Neural cell (in vitro differentiated cells): ENCODE data around the gene CNTNAP2. TPM values are rescaled to one million over a fixed set of nuclear protein-coding genes. Genes with fewer than 3 reads are reported as not detected.

ENCODE experiments used
- H2AFZ ChIP-seq: fragments of 200-600, 300-800 bp; sonication (generic), shearing (Covaris generic); 2 replicates; pipeline ENCODE4 v1.6.0; 2014; ENCODE audit warnings: low read depth, mild to moderate bottlenecking, antibody characterized with exemption, low read length, moderate library complexity
- H3F3A ChIP-seq: fragments of 200-600 bp; shearing (Covaris generic); 2 replicates; pipeline ENCODE4 v1.6.1; 2016; ENCODE audit warnings: mild to moderate bottlenecking, moderate library complexity, mixed read lengths, antibody characterized with exemption, low read length; ENCODE audit not compliant: insufficient read depth, poor library complexity, severe bottlenecking
- H3K27ac ChIP-seq: fragments of 200-600, 300-800 bp; sonication (generic), shearing (Covaris generic); 2 replicates; pipeline ENCODE4 v1.5.1; 2014; ENCODE audit warnings: mild to moderate bottlenecking, low read length, moderate library complexity
- H3K27me3 ChIP-seq: fragments of 300-800, 200-600 bp; sonication (generic), shearing (Covaris generic); 2 replicates; pipeline ENCODE4 v1.6.0; 2014; ENCODE audit warnings: mild to moderate bottlenecking, low read depth, low read length, moderate library complexity; ENCODE audit not compliant: insufficient read depth
- H3K36me3 ChIP-seq: fragments of 300-800, 200-600 bp; sonication (generic), shearing (Covaris generic); 2 replicates; pipeline ENCODE4 v1.5.1; 2014; ENCODE audit warnings: mild to moderate bottlenecking, antibody characterized with exemption, low read length, moderate library complexity; ENCODE audit not compliant: insufficient read depth
- H3K4me2 ChIP-seq: fragments of 300-800, 200-600 bp; sonication (generic), shearing (Covaris generic); 2 replicates; pipeline ENCODE4 v1.6.0; 2014; ENCODE audit warnings: mild to moderate bottlenecking, low read length
- H3K4me3 ChIP-seq: fragments of 300-800, 200-600 bp; sonication (generic), shearing (Covaris generic); 2 replicates; pipeline ENCODE4 v1.5.1; 2014; ENCODE audit warnings: mild to moderate bottlenecking, low read length, moderate library complexity
- H3K79me2 ChIP-seq: fragments of 200-600 bp; shearing (Covaris generic); replicated peaks from 2 replicates; pipeline ENCODE4 v1.6.0; 2014; ENCODE audit warnings: mild to moderate bottlenecking, low read length, moderate library complexity; ENCODE audit not compliant: insufficient read depth
- H3K9ac ChIP-seq: fragments of 300-800, 200-600 bp; sonication (generic), shearing (Covaris generic); 2 replicates; pipeline ENCODE4 v1.6.1; 2016; ENCODE audit warnings: mild to moderate bottlenecking, low read length, mixed read lengths
- H3K9me2 ChIP-seq: fragments of 200-600 bp; shearing (Covaris generic); 2 replicates; pipeline ENCODE4 v1.6.1; 2016; ENCODE audit warnings: mild to moderate bottlenecking, low read length, mixed read lengths; ENCODE audit not compliant: insufficient read depth
- H3K9me3 ChIP-seq: fragments of 200-600, 300-800 bp; sonication (generic), shearing (Covaris generic); 2 replicates; pipeline ENCODE4 v1.6.1; 2016; ENCODE audit warnings: mild to moderate bottlenecking, mixed run types, low read length, moderate library complexity, mixed read lengths
- H4K20me1 ChIP-seq: fragments of 200-600 bp; shearing (Covaris generic); 2 replicates; pipeline ENCODE4 v1.6.1; 2016; ENCODE audit warnings: mild to moderate bottlenecking, mixed run types; ENCODE audit not compliant: insufficient read depth
- CTCF ChIP-seq: fragments of 450-650 bp; IDR thresholded peaks from 2 replicates; pipeline ENCODE4 v1.5.1; 2014; ENCODE audit warnings: antibody characterized with exemption, mild to moderate bottlenecking, moderate library complexity; ENCODE audit not compliant: poor library complexity, severe bottlenecking
- EP300 ChIP-seq: fragments of 450-650 bp; conservative IDR thresholded peaks from 2 replicates; pipeline ENCODE4 v1.6.1; 2014; ENCODE audit warnings: antibody characterized with exemption, mild to moderate bottlenecking, moderate library complexity; ENCODE audit not compliant: poor library complexity, severe bottlenecking
- EZH2 ChIP-seq: fragments of 200-600, 300-800 bp; shearing (Covaris generic), sonication (generic); IDR thresholded peaks from 2 replicates; pipeline ENCODE4 v1.6.1; 2014; ENCODE audit warnings: antibody characterized with exemption, low read length, borderline replicate concordance, mild to moderate bottlenecking; ENCODE audit not compliant: insufficient read depth, poor library complexity, severe bottlenecking
- MXI1 ChIP-seq: fragments of 450-650 bp; conservative IDR thresholded peaks from 2 replicates; pipeline ENCODE4 v1.6.1; 2014; ENCODE audit warnings: antibody characterized with exemption, mild to moderate bottlenecking; ENCODE audit not compliant: poor library complexity, severe bottlenecking
- POLR2AphosphoS5 ChIP-seq: IDR thresholded peaks from 2 replicates; pipeline ENCODE4 v1.6.1; 2012
- RAD21 ChIP-seq: fragments of 450-650 bp; conservative IDR thresholded peaks from 2 replicates; pipeline ENCODE4 v1.6.1; 2014; ENCODE audit warnings: antibody characterized with exemption, mild to moderate bottlenecking, moderate library complexity
- REST ChIP-seq: IDR thresholded peaks from 2 replicates; pipeline ENCODE4 v1.6.1; 2012; ENCODE audit warnings: borderline replicate concordance
- SMC3 ChIP-seq: fragments of 450-650 bp; conservative IDR thresholded peaks from 2 replicates; pipeline ENCODE4 v1.6.1; 2014; ENCODE audit warnings: antibody characterized with exemption, mild to moderate bottlenecking, moderate library complexity; ENCODE audit not compliant: poor library complexity
- TAF1 ChIP-seq: IDR thresholded peaks from 2 replicates; pipeline ENCODE4 v1.6.1; 2012; ENCODE audit warnings: low read depth
- polyA plus RNA-seq: library from polyadenylated mRNA; depleted of rRNA; stranded (reverse); fragments of >200 nt; gene quantifications from 2 replicates; pipeline ENCODE4 v1.2.3, GENCODE V29; 2014

The CNTNAP2 gene
- polyA plus RNA-seq, 1 donor from 2014 or later = 276 TPM

- Histone ChIP-seq H3K9me3 (no peaks in the 10 kb centered on the region), H3K4me2 (no peak overlapping the region), H3K79me2 (no peaks in the 10 kb centered on the region), H3K27ac (no peak overlapping the region), H3F3A (no peaks in the 10 kb centered on the region), H3K27me3 (no peaks in the 10 kb centered on the region), H4K20me1 (no peaks in the 10 kb centered on the region), H3K4me3 (no peak overlapping the region), H3K36me3 (no peaks in the 10 kb centered on the region), H3K9me2 (no peaks in the 10 kb centered on the region), H2AFZ (no peak overlapping the region), H3K9ac (no peak overlapping the region)
- TF ChIP-seq EP300 (no peak), REST (no peak), EZH2 (no peak), CTCF (no peak), RAD21 (no peak), SMC3 (no peak), POLR2AphosphoS5 (no peak), MXI1 (no peak), TAF1 (no peak)
Measured at GRCh38 chr7:148021507-148022045, 1905.0 kb downstream of the CNTNAP2 start.

- Histone ChIP-seq H3K9me2 (no peaks in the 10 kb centered on the region), H3F3A (no peaks in the 10 kb centered on the region), H3K9ac (peak overlapping the region; percentile 1), H3K36me3 (no peaks in the 10 kb centered on the region), H2AFZ (no peak overlapping the region), H3K4me2 (no peak overlapping the region), H3K4me3 (peak overlapping the region; percentile 42), H3K9me3 (no peaks in the 10 kb centered on the region), H3K79me2 (no peaks in the 10 kb centered on the region), H4K20me1 (no peaks in the 10 kb centered on the region), H3K27ac (peak overlapping the region; percentile 70), H3K27me3 (no peaks in the 10 kb centered on the region)
- TF ChIP-seq EZH2 = no peak
- no peak for TF ChIP-seq TAF1
- TF ChIP-seq EP300 = peak; percentile 86
- TF ChIP-seq CTCF = no peak
- no peak for TF ChIP-seq REST
- TF ChIP-seq POLR2AphosphoS5 = peak; percentile 82
- no peak for TF ChIP-seq MXI1
- no peak for TF ChIP-seq SMC3
Measured at GRCh38 chr7:148022832-148023231, 1906.2 kb downstream of the CNTNAP2 start.
